ENCODE measurements around the gene TJP3.
"Not testable (repeated sequence)": the region's sequence is repeated elsewhere in the genome, so short reads cannot be mapped to it uniquely, and the experiment has no call there.

TJP3 gene

GRCh38 chr19:3708207-3708931 is at the start of gene TJP3:
Gene TJP3, plus strand, starts transcription at chr19:3708384. Its CDS starts 20,049 bp downstream, at chr19:3728433.
- DNase-seq (ENCODE audit: low read depth in 2 of 2), result no peak

GRCh38 chr19:3658870-3659745 is 49.1 kb upstream of the TJP3 start:
- DNase-seq (ENCODE audit: low read depth in 2 of 2), result no peak

- no peak for DNase-seq (ENCODE audit: low read depth in 2 of 2)
Observed at GRCh38 chr19:3659746-3660112, 48.5 kb upstream of the TJP3 start.

GRCh38 chr19:3660493-3661219 is 47.5 kb upstream of the TJP3 start:
- DNase-seq (ENCODE audit: low read depth in 2 of 2), result no peak

GRCh38 chr19:3661284-3662238 is 46.6 kb upstream of the TJP3 start:
- no peak for DNase-seq (ENCODE audit: low read depth in 2 of 2)

- DNase-seq (ENCODE audit: low read depth in 2 of 2), result no peak
Observed at GRCh38 chr19:3663838-3664237, 44.3 kb upstream of the TJP3 start.

- DNase-seq (ENCODE audit: low read depth in 2 of 2), result no peak
Observed at GRCh38 chr19:3664879-3665642, 43.1 kb upstream of the TJP3 start.

- peak; percentile 60 to 71 for DNase-seq (ENCODE audit: low read depth in 2 of 2)
Observed at GRCh38 chr19:3665681-3666544, 42.3 kb upstream of the TJP3 start.

GRCh38 chr19:3666545-3666856 is 41.7 kb upstream of the TJP3 start:
- DNase-seq (ENCODE audit: low read depth in 2 of 2), result not testable (repeated sequence)

GRCh38 chr19:3667037-3667638 is 41.0 kb upstream of the TJP3 start:
- DNase-seq (ENCODE audit: low read depth in 2 of 2), result no peak

- no peak for DNase-seq (ENCODE audit: low read depth in 2 of 2)
Observed at GRCh38 chr19:3667766-3668165, 40.4 kb upstream of the TJP3 start.

GRCh38 chr19:3668331-3669081 is 39.7 kb upstream of the TJP3 start:
- no peak for DNase-seq (ENCODE audit: low read depth in 2 of 2)

- no peak for DNase-seq (ENCODE audit: low read depth in 2 of 2)
Observed at GRCh38 chr19:3669082-3669946, 38.9 kb upstream of the TJP3 start.

- no peak for DNase-seq (ENCODE audit: low read depth in 2 of 2)
Observed at GRCh38 chr19:3669947-3670795, 38.0 kb upstream of the TJP3 start.

GRCh38 chr19:3670796-3671679 is 37.1 kb upstream of the TJP3 start:
- no peak for DNase-seq (ENCODE audit: low read depth in 2 of 2)

All from stimulated activated CD8-positive, alpha-beta memory T cell treated with anti-CD3 and anti-CD28 coated beads, Interleukin-7, amount 100 ng/mL, for 1 hour (primary cell).